Psoas muscle (tissue), 8 donors: ENCODE data around the gene MTM1. TPM values are rescaled to one million over a fixed set of nuclear protein-coding genes. Genes with fewer than 3 reads are reported as not detected.

Source experiments
- ATAC-seq, 4 donors: fragments of 200-7000 bp; cut with Tn5 transposase; one replicate each; pipeline ENCODE4 v1.9.1; 2020; ENCODE audit warnings: moderate library complexity in 3 of 4, mild to moderate bottlenecking in 2 of 4
- DNase-seq, 2 donors: peaks; one replicate each; pipeline ENCODE4 v3.0.0-alpha.2; 2020
- H3K27ac ChIP-seq: fragments of 200-600 bp; one replicate; pipeline ENCODE4 v1.8.0; 2022
- H3K27me3 ChIP-seq, 3 donors: fragments of 200-600 bp in 1 of 3; one replicate each; pipeline versions ENCODE4 v1.6.1 to v1.8.0; 2013 to 2022; ENCODE audit warnings: low read length in 2 of 3, mild to moderate bottlenecking in 2 of 3, moderate library complexity in 1 of 3; ENCODE audit not compliant: insufficient read depth in 3 of 3
- H3K36me3 ChIP-seq, 2 donors: fragments of 200-600 bp in 1 of 2; one replicate each; pipeline versions ENCODE4 v1.6.1 to v1.8.0; 2013 to 2022; ENCODE audit warnings: low read depth in 1 of 2, mild to moderate bottlenecking in 1 of 2, moderate library complexity in 1 of 2; ENCODE audit not compliant: insufficient read depth in 1 of 2
- H3K4me1 ChIP-seq: fragments of 200-600 bp; one replicate; pipeline ENCODE4 v1.8.0; 2022
- H3K4me3 ChIP-seq: fragments of 200-600 bp; one replicate; pipeline ENCODE4 v1.8.0; 2022; ENCODE audit warnings: mild to moderate bottlenecking
- H3K9me3 ChIP-seq: fragments of 200-600 bp; one replicate; pipeline ENCODE4 v1.8.0; 2022
- WGBS, 3 donors: extraction: QIAGEN DNeasy Blood & Tissue Kit; methylation state at CpG; one replicate each; pipeline versions ENCODE4 v1.1.6 to v1.1.7; 2013; 5-methylcytosine and 5-hydroxymethylcytosine counted together
- intact Hi-C, 2 donors: fragments of 100-400 bp; cut with DNase I; formaldehyde crosslinking; loops; one replicate each; pipeline versions ENCODE4 v1.11.0 to v1.14.2; 2022
- polyA plus RNA-seq, 3 donors: library from polyadenylated mRNA; stranded (reverse); fragments of 200-250 nt; gene quantifications; one replicate each; pipeline ENCODE4 v1.2.3, GENCODE V29; 2013
- total RNA-seq, 4 donors: library from RNA; stranded (reverse); fragmentation: NEBNext Ultra II Directional in 2 of 4; extraction: Animal tissue kit (Norgen Biotek cat#: 25700) in 2 of 4; gene quantifications; one replicate each; pipeline versions ENCODE4 v1.2.1 to v1.2.4, GENCODE V29; 2021 to 2023
- TF ChIP-seq, protein P1 (sequence below): fragments of 200-600 bp; IDR thresholded peaks from one replicate; pipeline ENCODE4 v1.8.0; 2022; ENCODE audit warnings: antibody characterized with exemption
- donor health status: healthy with polysubstance abuse.
- donor health status: DM: no; HTN: no; CAD: no; lungs with moderate emphysema.
- donor health status: Bipolar disorder and iron deficiency.
- donor health status: healthy.
- donor health status: DM: yes; HTN: yes; CAD: no.
- donor health status: DM: no; HTN: no; CAD: no.
- donor health status: DM: no; HTN: no; CAD: no.
- donor health status: DM: yes; HTN: yes; CAD: no.

MTM1 gene
- total and polyA plus RNA-seq, 7 donors: 4.9 to 17.4 (median 15.0) TPM

DNA sequence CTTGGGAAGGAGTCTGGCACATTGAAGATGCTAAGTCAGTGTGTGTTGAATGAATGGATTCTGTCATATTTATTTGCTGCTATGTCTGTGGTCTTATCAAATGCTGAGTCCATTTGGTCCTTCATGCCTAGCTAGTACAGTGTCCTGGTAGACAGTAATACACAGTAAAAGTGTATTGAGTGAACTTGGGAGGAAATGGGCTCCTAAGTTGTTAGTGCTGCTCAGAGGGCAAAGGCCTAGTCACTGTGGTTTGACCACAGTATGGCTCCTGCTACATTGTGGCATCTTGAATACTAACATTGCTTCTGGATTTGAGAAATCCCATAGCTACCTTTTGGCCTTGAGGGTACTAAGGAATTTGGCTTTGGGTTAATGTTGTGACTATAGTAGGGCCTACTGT lies 33.9 kb downstream of the MTM1 start:
- ATAC-seq: no peak
- DNase-seq: no peak

DNA sequence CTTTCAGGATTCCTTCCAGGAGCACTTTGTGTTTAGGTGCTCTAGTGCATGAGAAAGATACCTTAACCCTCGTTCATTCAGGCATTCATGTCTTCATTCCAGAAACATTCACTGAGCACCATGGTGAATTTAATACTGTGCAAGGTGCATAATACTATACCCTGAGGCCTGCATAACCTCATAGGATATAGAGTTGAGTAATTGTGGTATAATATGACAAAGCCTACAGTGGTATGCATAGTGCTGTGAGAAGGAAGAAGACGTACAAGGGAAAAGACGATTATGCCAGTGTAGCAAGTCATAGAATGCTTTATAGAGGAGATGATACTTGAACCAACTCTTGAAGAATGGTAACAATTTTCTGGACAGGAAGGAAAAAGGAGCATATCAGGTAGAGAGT lies 34.3 kb downstream of the MTM1 start:
- ATAC-seq: no peak
- Histone ChIP-seq H3K4me1 (no peaks in the 10 kb centered on the region), H3K27me3 (no peaks in the 10 kb centered on the region), H3K36me3 (peaks cover 0 to 6% of the 10 kb centered on the region in 2 donors), H3K4me3 (no peak overlapping the region), H3K9me3 (no peaks in the 10 kb centered on the region), H3K27ac (no peak overlapping the region)
- intact Hi-C loops: no loop called here
- TF ChIP-seq, protein P1, sequence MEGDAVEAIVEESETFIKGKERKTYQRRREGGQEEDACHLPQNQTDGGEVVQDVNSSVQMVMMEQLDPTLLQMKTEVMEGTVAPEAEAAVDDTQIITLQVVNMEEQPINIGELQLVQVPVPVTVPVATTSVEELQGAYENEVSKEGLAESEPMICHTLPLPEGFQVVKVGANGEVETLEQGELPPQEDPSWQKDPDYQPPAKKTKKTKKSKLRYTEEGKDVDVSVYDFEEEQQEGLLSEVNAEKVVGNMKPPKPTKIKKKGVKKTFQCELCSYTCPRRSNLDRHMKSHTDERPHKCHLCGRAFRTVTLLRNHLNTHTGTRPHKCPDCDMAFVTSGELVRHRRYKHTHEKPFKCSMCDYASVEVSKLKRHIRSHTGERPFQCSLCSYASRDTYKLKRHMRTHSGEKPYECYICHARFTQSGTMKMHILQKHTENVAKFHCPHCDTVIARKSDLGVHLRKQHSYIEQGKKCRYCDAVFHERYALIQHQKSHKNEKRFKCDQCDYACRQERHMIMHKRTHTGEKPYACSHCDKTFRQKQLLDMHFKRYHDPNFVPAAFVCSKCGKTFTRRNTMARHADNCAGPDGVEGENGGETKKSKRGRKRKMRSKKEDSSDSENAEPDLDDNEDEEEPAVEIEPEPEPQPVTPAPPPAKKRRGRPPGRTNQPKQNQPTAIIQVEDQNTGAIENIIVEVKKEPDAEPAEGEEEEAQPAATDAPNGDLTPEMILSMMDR: no peak
- no peak for DNase-seq
- WGBS, 3 donors: 83 to 97% (median 93%) methylated on average over 3 of the region's 3 CpGs

More for the DNA sequence above, 33.9 kb downstream of the MTM1 start:
- peaks cover 0 to 6% of the 10 kb centered on the region in 2 donors for H3K36me3 ChIP-seq
- TF ChIP-seq, protein P1: no peak
- intact Hi-C loops: no loop called here
- H3K4me1 ChIP-seq: no peaks in the 10 kb centered on the region
- no peak overlapping the region for H3K4me3 ChIP-seq
- no peaks in the 10 kb centered on the region for H3K9me3 ChIP-seq
- no peak overlapping the region for H3K27ac ChIP-seq
- no peaks in the 10 kb centered on the region for H3K27me3 ChIP-seq

DNA sequence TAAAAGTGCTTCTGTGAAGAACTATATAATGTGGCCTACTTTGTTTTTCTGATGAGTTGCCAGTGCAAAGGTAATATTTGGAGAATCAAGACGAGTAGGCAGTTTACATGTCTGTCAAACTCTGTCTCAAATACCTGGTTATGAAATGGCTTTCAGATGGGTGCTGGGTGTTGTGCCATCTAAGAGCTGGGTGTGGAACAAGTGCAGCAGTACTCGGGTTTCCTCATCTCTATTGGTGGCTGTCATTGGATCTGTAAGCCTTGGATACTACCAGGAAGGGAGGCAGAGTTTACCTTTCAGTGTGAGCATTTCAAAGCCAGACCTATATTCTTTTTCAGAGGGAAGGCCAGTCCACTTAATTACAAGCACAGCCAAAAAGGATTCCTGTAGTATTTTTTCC lies 37.2 kb downstream of the MTM1 start:
- no peaks in the 10 kb centered on the region for H3K4me1 ChIP-seq
- no peak overlapping the region for H3K27ac ChIP-seq
- peak in 1 of 4 donors; percentile 26 for ATAC-seq
- H3K36me3 ChIP-seq: peaks cover 0 to 7% of the 10 kb centered on the region in 2 donors
- DNase-seq: no peak
- WGBS, 3 donors: 31 to 65% (median 38%) methylated on average over 2 of the region's 2 CpGs
- intact Hi-C loops: no loop called here
- no peaks in the 10 kb centered on the region for H3K9me3 ChIP-seq
- TF ChIP-seq, protein P1: no peak
- H3K4me3 ChIP-seq: no peak overlapping the region
- H3K27me3 ChIP-seq: no peaks in the 10 kb centered on the region

DNA sequence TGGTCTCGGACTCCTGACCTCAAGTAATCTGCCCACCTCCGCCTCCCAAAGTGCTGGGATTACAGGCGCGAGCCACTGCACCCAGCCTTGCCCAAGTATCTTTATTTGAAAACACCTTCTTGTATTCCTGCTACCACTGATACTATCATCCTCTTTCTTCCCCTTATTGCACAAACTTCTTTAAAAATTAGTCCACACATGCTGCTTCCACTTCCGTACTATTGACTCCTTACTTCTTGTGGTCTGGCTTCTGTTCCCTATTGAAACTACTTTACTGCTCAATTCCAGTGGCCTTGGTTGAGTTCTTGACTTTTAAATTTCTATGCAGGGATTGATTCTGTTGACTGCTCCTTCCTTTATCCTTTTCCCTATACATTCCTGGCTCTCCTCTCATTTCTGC lies 38.8 kb downstream of the MTM1 start:
- no peaks in the 10 kb centered on the region for H3K27me3 ChIP-seq
- TF ChIP-seq, protein P1: no peak
- no peaks in the 10 kb centered on the region for H3K4me1 ChIP-seq
- DNase-seq (no peak), ATAC-seq (no peak)
- peaks cover 0 to 7% of the 10 kb centered on the region in 2 donors for H3K36me3 ChIP-seq
- no peaks in the 10 kb centered on the region for H3K9me3 ChIP-seq
- no peak overlapping the region for H3K27ac ChIP-seq
- intact Hi-C loops: no loop called here
- no peak overlapping the region for H3K4me3 ChIP-seq
- 87 to 99% (median 92%) methylated on average over 5 of the region's 5 CpGs for WGBS, 3 donors

DNA sequence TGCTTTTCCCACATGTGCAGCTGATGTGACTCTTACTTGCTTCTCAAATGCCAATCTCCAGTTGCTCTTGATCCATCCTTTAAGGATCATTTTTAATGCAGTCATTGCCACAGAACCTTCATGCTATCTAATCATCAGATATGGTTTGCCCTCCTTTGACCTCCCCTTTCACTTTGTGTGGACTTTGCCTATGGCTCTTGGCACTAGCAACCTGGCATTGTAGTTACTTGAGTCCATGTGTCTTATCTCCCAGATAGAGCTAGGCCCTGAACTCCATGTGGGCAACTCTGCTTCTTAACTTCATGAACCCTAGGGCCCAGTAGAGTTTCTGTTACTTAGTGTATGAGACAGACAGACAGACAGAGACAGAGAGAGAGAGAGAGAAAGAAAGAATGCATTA lies 41.6 kb downstream of the MTM1 start:
- intact Hi-C loops: no loop called here

More for the DNA sequence above, 41.6 kb downstream of the MTM1 start:
- H3K36me3 ChIP-seq: peaks cover 0 to 15% of the 10 kb centered on the region in 2 donors
- TF ChIP-seq, protein P1: no peak
- ATAC-seq (no peak), DNase-seq (no peak)
- no peaks in the 10 kb centered on the region for H3K27me3 ChIP-seq
- no peaks in the 10 kb centered on the region for H3K9me3 ChIP-seq
- no peak overlapping the region for H3K27ac ChIP-seq
- no peak overlapping the region for H3K4me3 ChIP-seq
- no peaks in the 10 kb centered on the region for H3K4me1 ChIP-seq
